SH-SY5Y (cell line): ENCODE measurements around the gene SESN2.

Source experiments
- GATA2 ChIP-seq: IDR thresholded peaks from 2 replicates; pipeline ENCODE4 v1.6.1; 2011; ENCODE audit warnings: mild to moderate bottlenecking, low read depth, low read length
- GATA3 ChIP-seq: IDR thresholded peaks from 2 replicates; pipeline ENCODE4 v1.6.1; 2011; ENCODE audit warnings: low read depth, mild to moderate bottlenecking, low read length, moderate library complexity

DNA sequence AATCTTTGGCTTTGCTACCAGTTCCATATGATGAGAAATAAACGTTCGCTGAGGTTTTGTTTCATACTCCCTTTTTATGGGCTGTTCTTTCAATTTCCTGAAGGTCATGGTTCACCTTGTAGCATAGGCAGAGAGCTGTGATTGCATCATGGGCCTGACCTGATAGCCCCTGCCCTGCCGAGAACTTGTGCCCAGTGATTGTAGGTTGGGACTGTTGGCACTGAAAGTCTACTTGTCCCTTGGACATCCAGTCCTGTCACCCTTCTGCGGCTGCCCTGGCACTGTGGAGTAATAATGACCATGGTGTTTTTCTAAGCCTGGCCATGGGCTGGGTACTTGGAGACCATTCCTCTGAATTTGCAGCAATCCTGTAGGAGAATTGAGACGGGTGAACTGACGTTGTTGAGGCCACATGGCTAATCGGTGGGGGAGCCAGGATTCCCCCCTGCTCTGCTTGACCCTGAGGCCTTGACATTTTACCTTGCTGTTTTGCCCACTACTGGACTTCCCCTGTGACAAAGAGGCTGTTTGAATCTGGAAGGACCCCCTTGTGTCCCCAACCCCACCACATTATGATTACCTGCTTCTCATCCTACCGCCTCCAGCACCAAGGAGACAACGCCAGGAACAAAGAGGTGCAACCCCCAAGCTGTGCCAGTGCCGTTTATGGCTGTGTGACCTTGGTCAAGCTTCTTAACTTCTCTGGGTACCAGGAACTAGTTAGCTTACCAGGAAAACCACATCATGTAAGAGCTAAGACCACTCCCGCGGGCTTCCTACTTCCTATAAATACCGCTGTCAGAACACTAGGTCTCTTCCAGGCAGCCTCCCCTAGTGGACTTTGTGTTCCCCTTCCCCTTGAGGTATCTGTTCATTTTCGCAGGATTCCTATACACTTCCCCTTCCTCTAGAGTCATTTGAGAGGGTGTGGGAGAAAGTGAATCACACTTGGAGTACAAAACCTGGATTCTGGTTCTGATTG, 23.4 kb downstream of the SESN2 start:
- TF ChIP-seq GATA3 (no peak), GATA2 (no peak)
